NCI-H69 (cell line): ENCODE measurements around the gene KIF22.
"Not testable (repeated sequence)": the region's sequence is repeated elsewhere in the genome, so short reads cannot be mapped to it uniquely, and the experiment has no call there.

ENCODE experiments used
- DNase-seq: peaks from one replicate; lab custom pipeline; 2025; lab: John Stamatoyannopoulos, UW

KIF22 gene

DNA sequence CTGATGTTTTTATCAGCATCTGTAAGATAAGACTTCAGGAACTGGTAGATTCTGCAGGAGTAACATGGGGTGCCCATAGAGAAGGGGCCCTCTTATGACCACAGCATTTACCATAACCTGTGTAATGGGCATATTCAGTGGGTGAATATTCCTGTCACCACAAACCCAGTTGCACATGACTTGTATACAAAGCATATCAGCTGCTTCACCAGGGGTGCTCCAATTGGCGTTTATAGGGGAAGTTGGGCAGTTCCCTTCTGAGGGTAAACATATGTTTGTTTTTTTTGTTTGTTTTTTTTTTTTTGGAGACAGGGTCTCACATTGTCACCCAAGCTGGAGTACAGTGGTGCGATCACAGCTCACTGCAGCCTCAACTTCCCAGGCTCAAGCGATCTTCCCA lies 24.0 kb upstream of the KIF22 start:
- DNase-seq, result no peak

DNA sequence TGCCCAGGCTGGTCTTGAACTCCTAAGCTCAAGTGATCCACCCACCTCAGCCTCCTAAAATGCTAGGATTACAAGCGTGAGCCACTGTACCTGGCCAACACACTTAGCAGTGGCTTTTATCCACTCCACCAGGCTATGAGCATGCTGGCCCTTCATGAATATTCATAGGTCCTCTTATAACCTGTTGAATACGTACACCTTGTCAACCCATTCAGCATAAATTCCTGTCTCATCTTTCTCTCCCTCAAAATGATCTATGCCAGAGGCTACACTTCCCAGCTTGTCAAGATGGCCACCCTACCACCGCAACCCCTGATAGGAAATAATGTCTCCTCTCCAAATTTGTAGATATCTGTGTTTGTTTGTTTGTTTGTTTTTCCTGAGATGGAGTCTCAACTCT lies 23.5 kb upstream of the KIF22 start:
- peak; percentile 21 for DNase-seq

DNA sequence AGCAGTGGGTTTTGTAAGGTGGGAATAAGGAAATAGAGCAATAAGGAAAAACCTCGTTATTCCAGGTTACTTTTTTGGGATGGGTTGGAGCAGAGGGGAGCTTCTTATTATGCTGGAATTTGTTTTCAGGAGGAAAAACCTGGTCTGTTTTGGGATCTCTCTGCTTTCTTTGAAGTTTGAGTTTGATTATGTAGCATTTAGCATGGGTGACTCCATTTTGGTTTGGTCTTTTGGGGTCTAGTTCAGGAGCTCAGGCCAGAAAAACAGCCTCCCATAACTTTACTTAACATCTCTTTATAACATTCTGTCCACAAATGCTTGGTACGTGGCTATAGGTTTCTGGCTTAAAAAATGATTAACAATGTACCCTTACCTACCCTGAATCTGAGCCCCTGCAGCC lies 21.0 kb upstream of the KIF22 start:
- no peak for DNase-seq

DNA sequence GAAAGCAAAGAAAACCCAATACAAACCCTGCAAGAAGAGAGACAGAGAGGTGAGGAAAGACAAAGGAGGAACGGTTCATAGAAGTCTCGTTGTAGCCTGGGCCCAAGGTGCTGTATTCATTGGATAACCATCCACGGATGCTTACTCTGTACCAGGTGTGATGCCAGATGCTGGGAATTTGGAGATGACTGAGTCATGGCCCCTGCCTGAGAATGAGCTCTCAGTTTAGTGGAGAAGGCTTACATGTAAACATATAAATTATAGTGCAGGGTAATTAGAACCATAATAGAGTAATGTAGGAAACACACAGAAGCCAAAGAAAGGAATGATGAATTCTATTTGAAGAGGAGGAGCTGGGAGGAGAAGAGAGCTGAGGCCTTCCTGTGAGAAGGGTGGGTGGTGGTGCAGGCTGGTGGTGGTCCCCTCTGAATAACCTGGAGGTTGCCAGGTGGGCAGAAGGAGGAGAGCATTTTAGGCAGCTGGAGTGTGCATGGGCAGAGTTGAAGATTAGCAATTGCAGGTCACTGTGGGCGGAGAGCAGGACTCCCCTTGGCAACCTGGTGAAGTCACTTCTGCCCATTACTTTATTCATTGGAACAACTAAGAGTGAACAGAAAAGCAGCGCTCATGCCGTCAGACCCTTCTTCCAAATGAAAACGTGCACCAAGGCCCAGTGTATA lies 20.2 kb upstream of the KIF22 start:
- DNase-seq, result peak; percentile 99

DNA sequence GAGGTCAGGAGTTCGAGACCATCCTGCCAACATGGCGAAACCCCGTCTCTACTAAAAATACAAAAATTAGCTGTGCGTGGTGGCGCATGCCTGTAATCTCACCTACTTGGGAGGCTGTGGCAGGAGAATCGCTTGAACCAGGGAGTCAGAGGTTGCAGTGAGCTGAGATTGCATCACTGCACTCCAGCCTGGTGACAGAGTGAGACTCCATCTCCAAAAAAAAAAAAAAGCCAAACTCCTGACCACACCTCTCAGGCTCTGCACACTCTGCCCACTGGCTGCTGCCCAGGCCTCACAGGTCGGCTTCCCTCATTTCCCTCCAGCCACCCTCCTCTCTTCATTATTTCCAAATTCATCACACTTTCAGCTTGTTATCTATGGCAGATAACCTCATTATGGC lies 18.2 kb upstream of the KIF22 start:
- DNase-seq, result not testable (repeated sequence)

DNA sequence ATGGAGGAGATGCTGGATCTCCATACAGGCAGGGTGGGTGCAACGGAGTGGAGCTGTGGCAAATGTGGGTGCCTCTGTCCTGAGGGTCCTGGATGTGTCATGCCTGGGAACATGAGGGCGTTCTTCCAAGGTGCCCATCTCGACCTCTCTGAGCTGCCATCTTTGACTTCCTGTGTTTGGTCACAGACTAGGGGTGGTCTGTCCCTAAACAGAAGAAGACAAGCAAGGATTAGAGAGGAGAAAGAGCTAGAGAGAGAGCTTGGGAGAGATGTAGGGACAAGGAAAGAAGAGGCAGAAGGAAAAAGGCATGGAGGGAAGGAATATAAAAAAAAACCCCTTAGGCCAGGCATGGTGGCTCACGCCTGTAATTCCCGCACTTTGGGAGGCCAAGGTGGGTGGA lies 15.8 kb upstream of the KIF22 start:
- DNase-seq, result no peak

DNA sequence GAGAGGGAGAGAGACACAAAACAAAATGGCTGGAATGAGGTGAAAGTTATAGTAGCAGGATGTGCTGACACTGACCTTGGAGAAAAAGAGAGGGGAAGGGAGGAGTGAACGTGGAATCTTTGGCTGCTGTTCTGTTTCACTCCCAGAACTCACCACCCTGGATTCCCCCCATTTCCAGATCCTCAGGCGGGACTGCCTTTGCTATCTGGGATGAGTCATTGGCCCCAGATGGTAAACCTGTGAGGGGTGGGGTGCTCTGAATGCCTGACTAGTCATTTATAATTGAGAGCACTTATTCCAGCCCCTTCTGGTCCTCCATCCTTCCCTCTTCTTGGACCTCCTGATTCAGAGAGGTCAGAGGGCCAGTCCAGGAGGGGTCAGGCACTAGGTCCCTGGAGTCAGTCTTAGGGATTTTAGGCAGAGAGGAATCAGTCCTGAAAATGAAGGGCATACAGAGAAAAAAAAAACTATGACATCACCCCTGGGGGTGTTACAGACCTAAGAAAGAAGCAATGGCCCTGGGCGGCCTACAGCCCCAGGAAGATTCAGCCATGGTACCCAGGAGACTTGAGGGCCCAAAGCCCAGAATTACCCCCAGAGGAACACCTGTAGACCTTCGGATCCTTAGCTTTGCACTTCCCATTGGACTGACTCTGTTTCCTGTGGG lies 14.7 kb upstream of the KIF22 start:
- peak; percentile 86 for DNase-seq

DNA sequence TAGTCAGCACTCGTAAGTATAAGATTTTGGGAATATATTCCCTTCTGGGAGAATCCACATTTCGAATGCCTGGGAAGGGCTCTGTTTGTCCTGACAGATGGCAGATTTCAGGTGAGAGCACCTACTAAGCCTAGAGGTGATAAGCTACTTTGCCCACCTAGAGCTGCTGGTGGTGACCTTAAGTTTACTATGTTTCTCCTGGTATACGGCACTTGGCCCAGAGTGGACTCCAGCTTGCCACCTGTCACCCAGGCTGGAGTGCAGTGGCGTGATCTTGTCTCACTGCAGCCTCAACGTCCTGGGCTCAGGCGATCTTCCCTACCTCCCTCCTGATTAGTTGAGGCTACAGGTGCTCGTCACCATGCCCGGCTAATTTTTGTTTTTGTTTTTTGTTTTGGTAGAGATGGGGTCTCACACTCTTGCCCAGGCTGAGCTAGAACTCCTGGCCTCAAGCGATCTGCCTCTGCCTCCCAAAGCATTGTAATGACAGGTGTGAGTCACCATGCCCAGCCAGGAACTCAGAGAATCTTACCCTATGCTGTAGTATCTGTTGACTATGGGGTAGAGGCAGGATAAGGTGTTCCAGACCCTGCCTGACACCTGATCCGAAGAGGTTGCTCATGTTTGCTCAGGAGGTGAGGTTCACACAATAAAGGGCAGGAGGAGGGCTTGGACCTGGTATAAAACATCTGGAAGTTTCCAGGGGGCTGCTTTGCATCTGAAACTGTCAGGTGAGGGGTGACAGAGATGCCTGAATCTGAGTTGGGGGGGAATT lies 12.8 kb upstream of the KIF22 start, which contains the start of gene ZG16:
ZG16 (plus strand) TSS at position 681 of the 775 bp plus-strand sequence. CDS start 1,011 bp downstream, outside the sequence.
- DNase-seq, result peak; percentile 46

DNA sequence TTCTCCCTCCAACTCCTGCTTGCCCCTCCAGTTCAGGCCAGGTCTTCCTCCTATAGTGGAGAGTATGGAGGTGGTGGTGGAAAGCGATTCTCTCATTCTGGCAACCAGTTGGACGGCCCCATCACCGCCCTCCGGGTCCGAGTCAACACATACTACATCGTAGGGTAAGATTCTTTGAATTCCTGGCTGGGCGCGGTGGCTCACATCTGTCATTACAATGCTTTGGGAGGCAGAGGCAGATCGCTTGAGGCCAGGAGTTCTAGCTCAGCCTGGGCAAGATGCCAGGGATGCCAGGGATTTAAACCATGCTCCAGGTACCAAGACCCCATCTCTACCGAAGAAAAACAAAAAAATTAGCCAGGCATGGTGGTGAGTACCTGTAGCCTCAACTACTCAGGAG lies 11.1 kb upstream of the KIF22 start:
- DNase-seq, result peak; percentile 46

DNA sequence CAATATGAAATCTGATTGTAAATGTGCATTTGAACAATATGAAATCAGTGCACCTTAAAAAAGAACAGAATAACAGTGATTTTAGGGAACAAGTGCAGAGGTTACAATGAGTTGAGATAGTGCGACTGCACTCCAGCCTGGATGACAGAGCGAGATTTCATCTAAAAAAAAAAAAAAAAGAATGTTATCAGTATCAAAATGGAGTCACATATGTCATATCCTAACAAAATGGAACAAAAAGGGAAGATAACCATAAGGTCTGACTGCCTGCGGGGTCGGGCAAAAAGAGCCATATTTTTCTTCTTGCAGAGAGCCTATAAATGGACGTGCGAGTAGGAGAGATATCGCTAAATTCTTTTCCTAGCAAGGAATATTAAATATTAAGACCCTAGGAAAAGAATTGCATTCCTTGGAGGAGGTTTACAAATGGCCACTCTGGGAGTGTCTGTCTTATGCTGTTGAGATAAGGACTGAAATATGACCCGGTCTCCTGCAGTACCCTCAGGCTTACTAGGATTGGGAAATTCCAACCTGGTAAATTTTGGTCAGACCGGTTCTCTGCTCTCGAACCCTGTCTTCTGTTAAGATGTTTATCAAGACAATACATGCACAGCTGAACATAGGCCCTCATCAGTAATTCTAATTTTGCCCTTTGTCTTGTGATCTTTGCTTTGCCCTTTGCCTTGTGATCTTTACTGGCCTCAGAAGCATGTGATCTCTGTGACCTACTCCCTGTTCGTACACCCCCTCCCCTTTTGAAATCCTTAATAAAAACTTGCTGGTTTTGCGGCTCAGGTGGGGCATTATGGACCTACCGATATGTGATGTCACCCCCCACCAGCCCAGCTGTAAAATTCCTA lies 7.2 kb upstream of the KIF22 start:
- not testable (repeated sequence) for DNase-seq

DNA sequence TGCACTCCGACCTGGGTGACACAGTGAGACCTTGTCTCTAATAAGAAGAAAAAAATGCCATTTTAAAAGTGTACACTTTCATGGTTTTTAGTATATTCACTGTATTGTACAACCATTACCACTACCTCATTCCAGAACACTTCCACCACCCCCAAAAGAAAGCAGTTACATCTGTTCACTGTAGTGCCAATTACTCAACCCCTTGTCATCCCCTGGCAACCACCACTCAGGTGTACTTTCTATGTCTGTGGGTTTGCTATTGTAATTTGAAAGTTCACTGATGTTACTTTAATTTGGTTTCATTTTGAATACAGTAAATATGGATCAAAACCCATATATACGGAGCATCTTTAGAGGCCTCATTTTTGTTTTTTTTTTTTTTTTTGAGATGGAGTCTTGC lies 6.4 kb upstream of the KIF22 start:
- no peak for DNase-seq

DNA sequence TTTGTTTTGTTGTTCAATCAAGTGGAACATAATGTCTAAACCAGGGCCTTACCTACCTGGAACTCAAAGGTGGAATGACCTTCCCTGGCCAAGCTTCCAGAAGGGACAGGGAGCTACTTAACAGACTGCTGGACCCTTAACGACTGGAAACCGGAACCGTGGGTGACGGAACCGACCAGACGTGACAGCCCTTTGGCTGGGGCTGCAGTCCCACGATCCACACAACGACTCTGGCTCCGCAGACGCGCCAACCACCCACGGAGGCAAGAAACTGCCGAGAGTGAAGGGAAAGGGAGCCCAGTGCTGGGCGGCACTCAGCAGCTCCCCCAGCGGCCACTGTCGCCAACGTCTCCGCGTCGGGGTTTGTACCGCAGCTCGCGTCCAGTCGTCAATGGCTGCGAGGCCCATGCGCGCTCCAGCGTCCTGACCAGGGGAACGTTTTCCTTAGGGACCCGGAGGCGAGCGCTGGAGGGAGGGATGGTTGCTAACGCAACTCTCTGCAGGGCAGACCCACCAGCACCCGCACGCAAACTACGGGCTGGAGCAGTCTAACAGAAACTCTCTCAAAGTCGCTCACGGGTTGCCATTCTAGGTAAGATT lies 5.5 kb upstream of the KIF22 start:
- no peak for DNase-seq

DNA sequence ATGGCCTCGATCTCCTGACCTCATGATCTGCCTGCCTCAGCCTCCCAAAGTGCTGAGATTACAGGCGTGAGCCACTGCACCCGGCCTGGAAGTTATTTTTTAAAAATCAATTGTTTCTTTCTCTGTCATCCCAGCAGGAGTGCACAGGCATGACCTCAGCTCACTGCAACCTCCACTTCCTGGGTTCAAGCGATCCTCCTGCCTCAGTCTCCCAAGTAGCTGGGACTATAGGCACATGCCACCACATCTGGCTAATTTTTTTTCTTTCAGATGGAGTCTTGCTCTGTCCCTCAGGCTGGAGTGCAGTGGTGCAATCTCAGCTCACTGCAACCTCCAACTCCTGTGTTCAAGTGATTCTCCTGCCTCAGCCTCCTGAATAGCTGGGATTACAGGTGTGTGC lies 3.4 kb upstream of the KIF22 start:
- not testable (repeated sequence) for DNase-seq

DNA sequence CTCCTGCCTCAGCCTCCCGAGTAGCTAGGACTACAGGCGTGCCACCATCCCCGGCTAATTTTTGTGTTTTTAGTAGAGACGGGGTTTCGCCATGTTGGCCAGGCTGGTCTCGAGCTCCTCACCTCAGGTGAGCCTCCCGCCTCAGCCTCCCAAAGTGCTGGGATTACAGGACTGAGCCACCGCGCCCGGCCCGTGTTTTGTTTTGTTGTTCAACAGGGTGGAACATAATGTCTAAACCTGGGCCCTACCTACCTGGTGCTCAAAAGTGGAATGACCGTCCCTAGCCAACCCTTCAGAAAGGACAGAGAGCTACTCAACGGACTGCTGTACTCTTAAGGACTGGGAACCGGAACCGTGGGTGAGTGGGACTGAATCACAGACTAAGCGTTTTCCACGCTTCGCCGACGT lies 772 bp upstream of the KIF22 start:
- DNase-seq, result no peak

DNA sequence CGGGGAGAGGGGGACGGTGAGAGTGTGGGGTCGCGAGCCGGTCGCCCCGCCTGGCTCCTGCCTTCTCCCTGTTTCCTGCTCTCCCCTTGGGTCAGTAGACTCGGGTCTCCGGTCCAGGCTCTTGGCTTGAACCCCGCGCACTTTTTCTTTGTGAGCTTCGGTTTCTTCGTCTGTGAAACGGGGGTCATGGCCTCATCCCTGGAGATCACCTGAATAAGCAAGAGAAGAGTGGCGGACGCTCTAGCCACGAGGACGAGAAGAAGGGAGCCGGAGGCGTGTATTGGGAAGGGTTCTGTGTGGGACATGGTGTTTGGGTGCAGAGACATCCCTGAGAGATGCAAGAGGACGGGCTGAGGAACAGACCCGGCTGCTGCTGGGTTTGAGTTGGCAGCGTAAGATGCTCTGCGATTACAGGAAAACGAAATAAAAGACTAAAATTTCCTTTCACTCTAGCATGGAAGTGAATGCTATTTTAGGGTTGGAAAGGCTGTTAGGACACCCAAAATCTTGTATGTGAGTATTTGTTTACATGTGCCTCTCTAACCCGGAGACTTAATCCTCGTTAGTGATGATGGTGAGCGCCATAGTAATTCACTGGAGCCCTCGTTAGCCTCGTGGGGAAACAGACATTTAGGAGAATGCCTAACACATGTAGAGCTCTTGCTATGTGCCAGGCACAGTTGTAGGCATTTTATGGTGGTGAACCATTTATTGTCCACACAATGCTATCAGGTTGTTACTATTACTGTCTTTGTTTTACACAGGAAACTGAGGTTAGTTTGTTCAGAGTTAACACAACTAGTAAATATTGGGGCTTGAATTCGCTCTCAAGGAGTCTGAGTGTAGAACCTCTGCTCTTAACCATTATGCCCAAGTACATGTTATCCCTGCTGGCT lies 646 bp downstream of the KIF22 start:
- peak; percentile 66 for DNase-seq

DNA sequence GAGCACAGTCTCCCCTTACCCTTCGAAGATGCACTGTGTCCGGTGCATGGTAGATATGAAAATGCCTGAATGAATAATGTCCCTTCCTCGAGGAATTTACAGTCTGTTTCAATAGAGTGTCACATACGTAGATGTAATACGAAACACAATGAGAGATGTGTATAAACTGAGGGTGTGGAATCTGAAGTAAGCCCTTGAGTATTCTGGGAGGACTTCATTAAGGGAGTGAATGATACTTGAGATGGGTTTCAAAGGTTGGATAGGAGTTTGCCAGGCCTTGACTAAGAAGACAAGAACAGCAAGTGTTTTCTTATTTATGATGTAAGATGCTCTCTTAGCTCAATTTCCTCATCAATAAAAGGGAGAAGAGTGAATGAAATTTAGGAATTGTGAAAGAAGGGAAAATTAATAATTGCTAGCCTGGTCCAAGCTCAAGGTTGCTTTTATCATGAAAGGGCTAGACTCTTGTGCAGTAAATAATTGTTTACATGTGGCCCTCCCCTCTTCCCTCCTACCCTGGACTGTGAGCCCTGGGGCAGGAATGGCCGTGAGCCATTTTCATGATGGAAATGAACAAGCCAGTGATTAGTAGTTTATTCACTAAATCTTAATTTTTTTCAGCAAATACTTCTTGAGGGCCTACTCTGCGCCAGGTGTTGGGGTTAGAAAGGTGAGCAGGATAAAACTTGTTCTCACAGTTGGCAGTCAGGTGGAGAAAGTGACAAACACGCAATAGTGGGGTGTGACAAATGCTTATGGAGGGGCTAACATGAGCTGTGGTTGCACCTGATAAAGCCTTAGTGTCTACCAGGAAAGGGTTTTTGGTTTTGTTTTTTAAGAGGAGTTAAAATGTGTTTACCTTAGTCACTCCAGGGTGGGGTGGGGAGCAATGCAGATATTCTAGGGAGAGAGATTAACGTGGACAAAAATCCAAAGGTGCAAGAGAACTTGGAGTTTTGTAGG lies 1.6 kb downstream of the KIF22 start:
- no peak for DNase-seq

DNA sequence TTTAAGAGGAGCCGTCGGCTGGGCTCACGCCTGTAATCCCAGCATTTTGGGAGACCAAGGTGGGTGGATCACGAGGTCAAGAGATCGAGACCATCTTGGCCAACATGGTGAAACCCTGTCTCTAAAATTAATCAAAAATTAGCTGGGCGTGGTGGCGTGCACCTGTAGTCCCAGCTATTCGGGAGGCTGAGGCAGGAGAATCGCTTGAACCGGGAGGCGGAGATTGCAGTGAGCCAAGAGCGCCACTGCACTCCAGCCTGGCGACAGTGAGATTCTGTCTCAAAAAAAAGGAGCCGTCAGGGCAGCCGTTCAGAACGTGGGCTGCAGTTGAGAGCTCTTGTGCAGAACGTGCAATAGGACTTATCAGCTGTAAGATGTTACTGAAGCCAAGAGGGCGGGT lies 2.6 kb downstream of the KIF22 start:
- not testable (repeated sequence) for DNase-seq

DNA sequence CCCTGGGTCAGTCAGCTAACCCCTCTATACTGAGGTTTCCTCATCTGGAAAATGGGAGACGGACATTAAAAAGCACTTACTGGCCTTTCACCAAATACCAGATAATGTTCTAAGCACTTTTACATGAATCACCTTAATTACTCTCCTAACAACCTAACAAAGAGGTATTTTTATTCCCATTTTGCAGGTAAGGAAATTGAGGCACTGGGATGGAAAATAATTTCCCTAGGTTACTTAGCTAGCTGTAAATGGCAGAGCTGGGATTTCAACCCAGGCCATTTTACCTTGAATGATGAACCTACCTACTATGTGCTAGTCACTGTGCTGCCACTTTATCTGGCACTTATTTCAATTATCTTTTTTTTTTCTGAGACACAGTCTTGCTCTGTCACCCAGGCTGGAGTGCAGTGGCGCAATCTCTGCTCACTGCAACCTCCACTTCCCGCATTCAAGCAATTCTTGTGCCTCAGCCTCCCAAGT lies 3.7 kb downstream of the KIF22 start:
- no peak for DNase-seq

DNA sequence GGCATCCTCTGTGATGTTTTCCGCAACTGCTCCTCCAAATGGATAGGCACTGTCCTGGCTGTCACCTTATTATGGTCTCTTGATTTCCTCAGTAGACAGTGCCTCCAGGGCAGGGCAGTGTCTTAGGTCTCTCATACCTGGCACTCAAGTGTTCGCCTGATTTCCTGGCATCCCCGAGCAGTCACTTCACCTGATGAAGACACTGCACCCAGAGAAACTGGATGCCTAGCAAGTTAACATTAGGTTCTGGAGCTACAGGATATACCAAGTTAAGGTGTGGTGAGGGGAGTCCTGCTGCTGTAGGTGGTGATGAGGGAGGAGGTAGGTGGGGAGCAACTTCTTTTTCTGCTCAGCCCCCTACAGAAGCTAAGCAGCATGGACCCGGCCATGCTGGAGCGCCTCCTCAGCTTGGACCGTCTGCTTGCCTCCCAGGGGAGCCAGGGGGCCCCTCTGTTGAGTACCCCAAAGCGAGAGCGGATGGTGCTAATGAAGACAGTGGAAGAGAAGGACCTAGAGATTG lies 11.9 kb downstream of the KIF22 start:
- DNase-seq, result no peak
